ENCODE data around the gene PHC2. TPM values are rescaled to one million over a fixed set of nuclear protein-coding genes. Genes with fewer than 3 reads are reported as not detected.

The PHC2 gene
- total RNA-seq, 1 experiment from 2014 or later, result 9.4 TPM

DNA sequence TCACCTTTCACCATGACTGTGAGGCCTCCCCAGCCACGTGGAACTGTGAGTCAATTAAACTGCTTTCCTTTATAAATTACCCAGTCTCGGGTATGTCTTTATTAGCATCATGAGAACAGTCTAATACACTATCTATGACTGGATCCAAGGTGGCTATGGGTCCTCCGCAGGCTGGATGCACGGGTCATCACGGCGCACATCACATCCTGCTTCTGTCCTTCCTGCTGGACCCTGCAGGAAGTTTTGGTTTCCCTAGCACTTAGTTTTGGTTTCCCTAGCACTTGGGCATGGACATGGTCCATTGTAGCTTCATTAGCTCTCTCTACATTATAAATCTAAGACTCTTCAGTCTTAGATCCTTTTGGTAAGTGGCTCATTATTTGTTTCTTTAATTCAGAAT lies 14.2 kb upstream of the PHC2 start:
- Histone ChIP-seq H2BK12ac (ENCODE audit: insufficient read length, low read depth, low read length) (no peak overlapping the region), H3K79me2 (ENCODE audit: insufficient read depth, low read length) (no peaks in the 10 kb centered on the region), H2BK5ac (ENCODE audit: insufficient read length, low read length) (no peak overlapping the region), H3K4me1 (ENCODE audit: insufficient read depth, low read length) (no peaks in the 10 kb centered on the region), H3K4me2 (ENCODE audit: insufficient read depth, insufficient read length, low read length) (no peak overlapping the region), H3K23me2 (ENCODE audit: insufficient read length, low read depth, low read length, poor library complexity, severe bottlenecking) (no peaks in the 10 kb centered on the region), H2BK120ac (ENCODE audit: low read depth, low read length, poor library complexity, severe bottlenecking) (no peak overlapping the region), H3K9me3 (ENCODE audit: control insufficient read depth, low read depth, low read length) (no peaks in the 10 kb centered on the region), H2AK5ac (ENCODE audit: insufficient read length, low read length) (no peak overlapping the region), H4K20me1 (ENCODE audit: control insufficient read depth, insufficient read depth, insufficient read length) (no peaks in the 10 kb centered on the region), H4K91ac (ENCODE audit: insufficient read length, low read depth, low read length) (no peak overlapping the region), H3K4ac (ENCODE audit: low read depth, low read length) (no peak overlapping the region), H2BK15ac (ENCODE audit: low read depth, low read length) (no peak overlapping the region), H3K18ac (ENCODE audit: insufficient read length, low read depth, low read length) (no peak overlapping the region), H3K9ac (ENCODE audit: extremely low read depth, insufficient read length, low read length) (no peak overlapping the region), H4K8ac (replicated peaks; ENCODE audit: insufficient read length, low read depth, low read length) (no peak overlapping the region), H3K27ac (ENCODE audit: insufficient read length, low read depth, low read length) (no peak overlapping the region), H3K56ac (ENCODE audit: insufficient read length, low read depth, low read length) (no peak overlapping the region), H2BK20ac (ENCODE audit: low read depth, low read length, poor library complexity, severe bottlenecking) (no peak overlapping the region), H3K23ac (ENCODE audit: insufficient read length, low read depth, low read length) (no peak overlapping the region), H3K27me3 (ENCODE audit: insufficient read depth, low read length) (no peaks in the 10 kb centered on the region; the same call in 1 of the 2 replicates), H2AFZ (ENCODE audit: low read length) (no peak overlapping the region), H3K79me1 (ENCODE audit: insufficient read depth, low read depth, low read length, poor library complexity, severe bottlenecking) (no peaks in the 10 kb centered on the region), H3T11ph (ENCODE audit: low read length) (no peak overlapping the region), H4K5ac (ENCODE audit: insufficient read length, low read depth, low read length) (no peak overlapping the region), H3K14ac (ENCODE audit: insufficient read depth, low read length) (no peak overlapping the region)
- no peak for DNase-seq
- no CpG with 5 or more reads among the region's 6 CpGs for WGBS (ENCODE audit: extremely low coverage, insufficient read length, low lambda C conversion rate)
- Mint-ChIP-seq H3K27me3 (ENCODE audit: low read depth) (peaks cover 11% of the 10 kb centered on the region), H3K4me1 (peaks cover 12 to 16% of the 10 kb centered on the region in 2 experiments), H3K9me3 (peaks cover 0 to 2% of the 10 kb centered on the region in 2 experiments; a peak in 2 of 5 replicates), H3K36me3 (ENCODE audit: insufficient read depth in 1 of 3, low read depth in 3 of 3) (no peaks in the 10 kb centered on the region), H3K4me3 (no peak overlapping the region), H3K27ac (no peak overlapping the region)
- TF ChIP-seq, protein P1, sequence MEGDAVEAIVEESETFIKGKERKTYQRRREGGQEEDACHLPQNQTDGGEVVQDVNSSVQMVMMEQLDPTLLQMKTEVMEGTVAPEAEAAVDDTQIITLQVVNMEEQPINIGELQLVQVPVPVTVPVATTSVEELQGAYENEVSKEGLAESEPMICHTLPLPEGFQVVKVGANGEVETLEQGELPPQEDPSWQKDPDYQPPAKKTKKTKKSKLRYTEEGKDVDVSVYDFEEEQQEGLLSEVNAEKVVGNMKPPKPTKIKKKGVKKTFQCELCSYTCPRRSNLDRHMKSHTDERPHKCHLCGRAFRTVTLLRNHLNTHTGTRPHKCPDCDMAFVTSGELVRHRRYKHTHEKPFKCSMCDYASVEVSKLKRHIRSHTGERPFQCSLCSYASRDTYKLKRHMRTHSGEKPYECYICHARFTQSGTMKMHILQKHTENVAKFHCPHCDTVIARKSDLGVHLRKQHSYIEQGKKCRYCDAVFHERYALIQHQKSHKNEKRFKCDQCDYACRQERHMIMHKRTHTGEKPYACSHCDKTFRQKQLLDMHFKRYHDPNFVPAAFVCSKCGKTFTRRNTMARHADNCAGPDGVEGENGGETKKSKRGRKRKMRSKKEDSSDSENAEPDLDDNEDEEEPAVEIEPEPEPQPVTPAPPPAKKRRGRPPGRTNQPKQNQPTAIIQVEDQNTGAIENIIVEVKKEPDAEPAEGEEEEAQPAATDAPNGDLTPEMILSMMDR (conservative IDR thresholded peaks at IDR 0.05), result no peak

Measured in H9 (cell line).